Measurements from ENCODE around the gene ZNF575. TPM values are rescaled to one million over a fixed set of nuclear protein-coding genes. Genes with fewer than 3 reads are reported as not detected.

The ZNF575 gene
- polyA plus RNA-seq, 1 donor (not counting 4 experiments of a cell fraction or from before 2014, with no cell fraction given), result 0.05 TPM

DNA sequence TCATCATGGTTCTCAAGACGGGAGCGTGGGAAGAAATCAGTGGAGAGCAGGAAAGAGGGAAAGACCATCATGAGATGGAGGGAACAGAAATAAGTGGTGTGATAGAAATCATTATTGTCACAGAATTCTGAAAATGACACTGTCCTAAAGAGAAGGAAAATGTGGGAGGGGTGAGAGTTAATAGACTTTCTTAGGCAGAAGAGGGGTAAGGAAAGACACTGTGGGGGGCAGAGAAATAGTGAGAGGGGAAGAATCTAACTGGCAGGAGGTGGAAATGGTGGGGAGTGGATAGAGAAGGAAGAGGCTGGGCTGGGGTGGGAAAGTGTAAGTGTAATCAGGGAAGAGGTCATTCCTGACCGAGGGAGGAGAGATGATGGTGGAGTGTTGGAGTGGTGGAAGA is 45.8 kb downstream of the ZNF575 start:
- dilution Hi-C loops (cut with MboI; ENCODE audit: extremely low pct_ligation_motif_present, low sequenced_read_pairs), result no loop called here
- Histone ChIP-seq H3K27ac (ENCODE audit: control insufficient read depth, insufficient read depth, low read length) (no peak overlapping the region), H3K9ac (ENCODE audit: control insufficient read depth, extremely low read depth, insufficient read depth, low read length) (no peak overlapping the region), H3K79me2 (ENCODE audit: control insufficient read depth, insufficient read depth, low read length) (peaks cover 10% of the 10 kb centered on the region), H3K4me2 (ENCODE audit: control insufficient read depth, extremely low read depth, insufficient read depth, low read depth, low read length) (no peak overlapping the region), H2AFZ (ENCODE audit: control insufficient read depth, low read length) (no peak overlapping the region), H3K4me3 (ENCODE audit: control insufficient read depth in 2 of 3, extremely low read depth in 1 of 3, insufficient read depth in 2 of 3, low read depth in 1 of 3, low read length in 3 of 3) (no peak overlapping the region), H3K9me1 (ENCODE audit: control insufficient read depth, extremely low read depth, insufficient read depth, low read length) (no peaks in the 10 kb centered on the region), H3K9me3 (ENCODE audit: control insufficient read depth, low read depth, low read length) (no peaks in the 10 kb centered on the region), H3K4me1 (ENCODE audit: control insufficient read depth, extremely low read depth, insufficient read depth, low read length) (peaks cover 21% of the 10 kb centered on the region), H3K36me3 (ENCODE audit: control insufficient read depth in 2 of 2, extremely low read depth in 1 of 2, insufficient read depth in 2 of 2, low read length in 2 of 2) (no peaks in the 10 kb centered on the region), H3K27me3 (ENCODE audit: control insufficient read depth, extremely low read depth, insufficient read depth, low read length) (no peaks in the 10 kb centered on the region), H4K20me1 (ENCODE audit: control insufficient read depth, extremely low read depth, insufficient read depth, low read length) (no peaks in the 10 kb centered on the region)
- FAIRE-seq, result no peak
- DNase-seq (ENCODE audit: low read depth, low spot score), result no peak
- no peak for TF ChIP-seq EZH2 (IDR thresholded peaks at IDR 0.05; ENCODE audit: low read length)
- TF ChIP-seq, protein P1, sequence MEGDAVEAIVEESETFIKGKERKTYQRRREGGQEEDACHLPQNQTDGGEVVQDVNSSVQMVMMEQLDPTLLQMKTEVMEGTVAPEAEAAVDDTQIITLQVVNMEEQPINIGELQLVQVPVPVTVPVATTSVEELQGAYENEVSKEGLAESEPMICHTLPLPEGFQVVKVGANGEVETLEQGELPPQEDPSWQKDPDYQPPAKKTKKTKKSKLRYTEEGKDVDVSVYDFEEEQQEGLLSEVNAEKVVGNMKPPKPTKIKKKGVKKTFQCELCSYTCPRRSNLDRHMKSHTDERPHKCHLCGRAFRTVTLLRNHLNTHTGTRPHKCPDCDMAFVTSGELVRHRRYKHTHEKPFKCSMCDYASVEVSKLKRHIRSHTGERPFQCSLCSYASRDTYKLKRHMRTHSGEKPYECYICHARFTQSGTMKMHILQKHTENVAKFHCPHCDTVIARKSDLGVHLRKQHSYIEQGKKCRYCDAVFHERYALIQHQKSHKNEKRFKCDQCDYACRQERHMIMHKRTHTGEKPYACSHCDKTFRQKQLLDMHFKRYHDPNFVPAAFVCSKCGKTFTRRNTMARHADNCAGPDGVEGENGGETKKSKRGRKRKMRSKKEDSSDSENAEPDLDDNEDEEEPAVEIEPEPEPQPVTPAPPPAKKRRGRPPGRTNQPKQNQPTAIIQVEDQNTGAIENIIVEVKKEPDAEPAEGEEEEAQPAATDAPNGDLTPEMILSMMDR (optimal IDR thresholded peaks at IDR 0.05 in 1 of 3, IDR thresholded peaks at IDR 0.05 in 1 of 3, conservative IDR thresholded peaks at IDR 0.05 in 1 of 3; ENCODE audit: extremely low read depth in 1 of 3, insufficient read depth in 2 of 3, low read length in 3 of 3), result no peak

DNA sequence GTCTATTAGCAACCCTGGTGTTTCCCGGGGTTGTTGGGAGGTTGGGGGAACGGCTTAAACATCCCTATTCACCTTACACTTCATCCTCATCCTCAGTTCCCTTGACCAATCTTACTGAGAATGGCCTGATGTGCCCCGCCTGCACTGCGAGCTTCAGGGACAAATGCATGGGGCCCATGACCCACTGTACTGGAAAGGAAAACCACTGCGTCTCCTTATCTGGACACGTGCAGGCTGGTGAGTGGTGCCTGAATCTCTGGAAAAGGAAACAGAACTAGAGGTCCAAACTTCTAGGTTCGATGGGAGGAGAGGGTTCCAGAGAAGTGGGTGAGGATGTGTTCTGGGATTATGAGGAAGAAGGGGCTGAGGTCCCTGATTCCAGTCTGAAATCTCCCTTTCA is 48.5 kb downstream of the ZNF575 start:
- TF ChIP-seq EZH2 (IDR thresholded peaks at IDR 0.05; ENCODE audit: low read length), result no peak
- TF ChIP-seq, protein P1 (optimal IDR thresholded peaks at IDR 0.05 in 1 of 3, IDR thresholded peaks at IDR 0.05 in 1 of 3, conservative IDR thresholded peaks at IDR 0.05 in 1 of 3; ENCODE audit: extremely low read depth in 1 of 3, insufficient read depth in 2 of 3, low read length in 3 of 3), result no peak
- no peaks in the 10 kb centered on the region for H3K27me3 ChIP-seq (ENCODE audit: control insufficient read depth, extremely low read depth, insufficient read depth, low read length)
- no peaks in the 10 kb centered on the region for H3K9me3 ChIP-seq (ENCODE audit: control insufficient read depth, low read depth, low read length)
- no peak overlapping the region for H3K4me3 ChIP-seq (ENCODE audit: control insufficient read depth in 2 of 3, extremely low read depth in 1 of 3, insufficient read depth in 2 of 3, low read depth in 1 of 3, low read length in 3 of 3)
- peaks cover 7% of the 10 kb centered on the region for H3K4me1 ChIP-seq (ENCODE audit: control insufficient read depth, extremely low read depth, insufficient read depth, low read length)
- no peaks in the 10 kb centered on the region for H4K20me1 ChIP-seq (ENCODE audit: control insufficient read depth, extremely low read depth, insufficient read depth, low read length)
- dilution Hi-C loops (cut with MboI; ENCODE audit: extremely low pct_ligation_motif_present, low sequenced_read_pairs), result no loop called here
- FAIRE-seq, result no peak
- H3K9me1 ChIP-seq (ENCODE audit: control insufficient read depth, extremely low read depth, insufficient read depth, low read length), result no peaks in the 10 kb centered on the region
- peaks cover 0 to 4% of the 10 kb centered on the region in 2 experiments for H3K36me3 ChIP-seq (ENCODE audit: control insufficient read depth in 2 of 2, extremely low read depth in 1 of 2, insufficient read depth in 2 of 2, low read length in 2 of 2)
- no peak overlapping the region for H3K27ac ChIP-seq (ENCODE audit: control insufficient read depth, insufficient read depth, low read length)
- no peak for DNase-seq (ENCODE audit: low read depth, low spot score)
- no peak overlapping the region for H2AFZ ChIP-seq (ENCODE audit: control insufficient read depth, low read length)
- no peak overlapping the region for H3K4me2 ChIP-seq (ENCODE audit: control insufficient read depth, extremely low read depth, insufficient read depth, low read depth, low read length)
- H3K79me2 ChIP-seq (ENCODE audit: control insufficient read depth, insufficient read depth, low read length), result no peaks in the 10 kb centered on the region
- no peak overlapping the region for H3K9ac ChIP-seq (ENCODE audit: control insufficient read depth, extremely low read depth, insufficient read depth, low read length)

Measured in keratinocyte (primary cell).